Activated T-cell treated with anti-CD3 and anti-CD28 coated beads, Interleukin-2, amount 50 U/mL, for 24 hours (primary cell): ENCODE measurements around the gene SCRN1.

ENCODE experiments used
- DNase-seq: peaks from one replicate; pipeline ENCODE4 v3.0.0-alpha.2; 2020
- H3K27ac Mint-ChIP-seq: 2 replicates; pipeline ENCODE4 v1.8.0; 2020; ENCODE audit warnings: mild to moderate bottlenecking, mixed read lengths
- H3K27me3 Mint-ChIP-seq: 2 replicates; pipeline ENCODE4 v1.8.0; 2020; ENCODE audit warnings: mixed read lengths
- H3K36me3 Mint-ChIP-seq: 2 replicates; pipeline ENCODE4 v1.8.0; 2020; ENCODE audit warnings: low read depth, mixed read lengths
- H3K4me1 Mint-ChIP-seq: 2 replicates; pipeline ENCODE4 v1.8.0; 2020; ENCODE audit warnings: low read depth, mixed read lengths
- H3K4me3 Mint-ChIP-seq: 2 replicates; pipeline ENCODE4 v1.8.0; 2020; ENCODE audit warnings: mild to moderate bottlenecking, moderate library complexity, mixed read lengths
- H3K9me3 Mint-ChIP-seq: 2 replicates; pipeline ENCODE4 v1.8.0; 2020; ENCODE audit warnings: mixed read lengths

Gene SCRN1

GRCh38 chr7:29989257-29989995, at the start of gene SCRN1:
Gene SCRN1, minus strand, starts transcription at chr7:29989801. Its CDS starts 20,734 bp downstream, at chr7:29969067.
- Mint-ChIP-seq H3K4me3 (peak within 1 kb of the TSS; percentile 74), H3K4me1 (peaks cover 19% of the 10 kb centered on the region), H3K27ac (peak within 1 kb of the TSS; percentile 59), H3K27me3 (peaks cover 60% of the 10 kb centered on the region), H3K36me3 (no peaks in the 10 kb centered on the region), H3K9me3 (peaks cover 8% of the 10 kb centered on the region)
- DNase-seq, result peak; percentile 59

GRCh38 chr7:30038196-30038980, 48.8 kb upstream of the SCRN1 start:
- no peak for DNase-seq
- Mint-ChIP-seq H3K4me3 (no peak overlapping the region), H3K27ac (no peak overlapping the region), H3K27me3 (no peaks in the 10 kb centered on the region), H3K36me3 (no peaks in the 10 kb centered on the region), H3K4me1 (peaks cover 10% of the 10 kb centered on the region), H3K9me3 (no peaks in the 10 kb centered on the region)

GRCh38 chr7:30036220-30036619, 46.6 kb upstream of the SCRN1 start:
- no peak for DNase-seq
- no peak overlapping the region for H3K27ac Mint-ChIP-seq
- H3K9me3 Mint-ChIP-seq, result no peaks in the 10 kb centered on the region
- H3K36me3 Mint-ChIP-seq, result no peaks in the 10 kb centered on the region
- no peak overlapping the region for H3K4me3 Mint-ChIP-seq
- H3K4me1 Mint-ChIP-seq, result peaks cover 16% of the 10 kb centered on the region
- H3K27me3 Mint-ChIP-seq, result no peaks in the 10 kb centered on the region

GRCh38 chr7:30034501-30034900, 44.9 kb upstream of the SCRN1 start:
- Mint-ChIP-seq H3K27ac (no peak overlapping the region), H3K9me3 (no peaks in the 10 kb centered on the region), H3K4me3 (no peak overlapping the region), H3K27me3 (no peaks in the 10 kb centered on the region), H3K36me3 (no peaks in the 10 kb centered on the region), H3K4me1 (peaks cover 8% of the 10 kb centered on the region)
- no peak for DNase-seq

GRCh38 chr7:30032310-30033125, 42.9 kb upstream of the SCRN1 start:
- H3K27me3 Mint-ChIP-seq, result no peaks in the 10 kb centered on the region
- H3K9me3 Mint-ChIP-seq, result no peaks in the 10 kb centered on the region
- H3K36me3 Mint-ChIP-seq, result peaks cover 8% of the 10 kb centered on the region
- no peak overlapping the region for H3K27ac Mint-ChIP-seq
- no peak for DNase-seq
- H3K4me1 Mint-ChIP-seq, result peaks cover 11% of the 10 kb centered on the region
- H3K4me3 Mint-ChIP-seq, result no peak overlapping the region

GRCh38 chr7:30029696-30030095, 40.1 kb upstream of the SCRN1 start:
- no peaks in the 10 kb centered on the region for H3K9me3 Mint-ChIP-seq
- no peaks in the 10 kb centered on the region for H3K27me3 Mint-ChIP-seq
- no peak for DNase-seq
- peaks cover 20% of the 10 kb centered on the region for H3K36me3 Mint-ChIP-seq
- H3K4me1 Mint-ChIP-seq, result peaks cover 28% of the 10 kb centered on the region
- no peak overlapping the region for H3K27ac Mint-ChIP-seq
- no peak overlapping the region for H3K4me3 Mint-ChIP-seq

GRCh38 chr7:30028749-30029635, 39.4 kb upstream of the SCRN1 start:
- no peak for DNase-seq
- H3K27ac Mint-ChIP-seq, result peak overlapping the region; percentile 84
- H3K4me3 Mint-ChIP-seq, result no peak overlapping the region
- H3K36me3 Mint-ChIP-seq, result peaks cover 20% of the 10 kb centered on the region
- no peaks in the 10 kb centered on the region for H3K9me3 Mint-ChIP-seq
- H3K27me3 Mint-ChIP-seq, result no peaks in the 10 kb centered on the region
- peaks cover 33% of the 10 kb centered on the region for H3K4me1 Mint-ChIP-seq

- H3K4me3 Mint-ChIP-seq, result no peak within 1 kb of the TSS
- H3K36me3 Mint-ChIP-seq, result peaks cover 20% of the 10 kb centered on the region
- no peaks in the 10 kb centered on the region for H3K9me3 Mint-ChIP-seq
- H3K27ac Mint-ChIP-seq, result peak within 1 kb of the TSS; percentile 94
- H3K27me3 Mint-ChIP-seq, result no peaks in the 10 kb centered on the region
- peaks cover 40% of the 10 kb centered on the region for H3K4me1 Mint-ChIP-seq
- DNase-seq, result peak; percentile 98
These were observed 38.7 kb upstream of the SCRN1 start, which contains the start of gene PLEKHA8 for GRCh38 chr7:30028216-30028748. Gene PLEKHA8, plus strand, starts transcription at chr7:30028412. Its CDS starts 351 bp downstream, at chr7:30028763.

- DNase-seq, result no peak
- Mint-ChIP-seq H3K27ac (peak overlapping the region; percentile 94), H3K27me3 (no peaks in the 10 kb centered on the region), H3K36me3 (peaks cover 20% of the 10 kb centered on the region), H3K4me3 (no peak overlapping the region), H3K9me3 (no peaks in the 10 kb centered on the region), H3K4me1 (peaks cover 41% of the 10 kb centered on the region)
These were observed 38.2 kb upstream of the SCRN1 start for GRCh38 chr7:30027740-30028215.

GRCh38 chr7:30027065-30027456, 37.5 kb upstream of the SCRN1 start:
- Mint-ChIP-seq H3K4me1 (peaks cover 37% of the 10 kb centered on the region), H3K36me3 (peaks cover 20% of the 10 kb centered on the region), H3K9me3 (no peaks in the 10 kb centered on the region), H3K27ac (peak overlapping the region; percentile 94), H3K27me3 (no peaks in the 10 kb centered on the region), H3K4me3 (no peak overlapping the region)
- DNase-seq, result no peak

GRCh38 chr7:30026229-30027064, 36.8 kb upstream of the SCRN1 start, which contains the start of gene FKBP14:
Gene FKBP14, minus strand, starts transcription at chr7:30026702. Its CDS starts 194 bp downstream, at chr7:30026508.
- Mint-ChIP-seq H3K4me1 (peaks cover 37% of the 10 kb centered on the region), H3K4me3 (no peak within 1 kb of the TSS), H3K9me3 (no peaks in the 10 kb centered on the region), H3K27me3 (no peaks in the 10 kb centered on the region), H3K36me3 (peaks cover 20% of the 10 kb centered on the region), H3K27ac (peak within 1 kb of the TSS; percentile 94)
- DNase-seq, result peak; percentile 88

- DNase-seq, result no peak
- peaks cover 43% of the 10 kb centered on the region for H3K4me1 Mint-ChIP-seq
- peaks cover 25% of the 10 kb centered on the region for H3K36me3 Mint-ChIP-seq
- no peaks in the 10 kb centered on the region for H3K27me3 Mint-ChIP-seq
- no peaks in the 10 kb centered on the region for H3K9me3 Mint-ChIP-seq
- H3K27ac Mint-ChIP-seq, result no peak overlapping the region
- peak overlapping the region; percentile 21 for H3K4me3 Mint-ChIP-seq
These were observed 33.9 kb upstream of the SCRN1 start for GRCh38 chr7:30023524-30023923.

- Mint-ChIP-seq H3K4me1 (peaks cover 43% of the 10 kb centered on the region), H3K9me3 (no peaks in the 10 kb centered on the region), H3K4me3 (no peak overlapping the region), H3K27ac (no peak overlapping the region), H3K27me3 (no peaks in the 10 kb centered on the region), H3K36me3 (peaks cover 29% of the 10 kb centered on the region)
- no peak for DNase-seq
These were observed 33.4 kb upstream of the SCRN1 start for GRCh38 chr7:30022991-30023390.
